ENCODE results near the gene TAS2R39. TPM values are rescaled to one million over a fixed set of nuclear protein-coding genes. Genes with fewer than 3 reads are reported as not detected.

The TAS2R39 gene
- not detected in 5 replicates for total RNA-seq (2022; extraction: Qiagen RNA extraction; ENCODE audit: low read depth)

GRCh38 chr7:143183024-143183423 is at the start of gene TAS2R39:
Gene TAS2R39 (plus strand): TSS chr7:143183419. CDS start chr7:143183419, 0 bp downstream.

DNA sequence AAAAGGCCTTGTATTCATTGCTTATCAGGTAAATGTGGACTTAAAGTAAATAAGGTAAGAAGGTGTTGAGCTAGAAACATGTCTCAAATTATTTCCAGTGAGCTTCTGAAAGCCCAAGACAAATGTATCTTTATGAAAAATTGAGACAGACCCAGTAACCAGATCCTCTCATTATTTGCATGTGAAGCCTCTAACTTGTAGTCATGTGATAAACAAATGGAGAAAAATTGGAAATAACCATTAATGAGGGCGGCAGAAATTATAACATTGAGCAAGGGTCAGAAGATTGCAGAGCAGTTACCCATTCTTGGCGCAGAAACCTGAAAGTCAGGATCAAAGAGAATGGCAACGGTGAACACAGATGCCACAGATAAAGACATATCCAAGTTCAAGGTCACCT is 38.5 kb downstream of the TAS2R39 start, which contains the start of gene TAS2R40:
Gene TAS2R40 (plus strand): TSS at position 301 of the 400 bp plus-strand sequence. CDS start 42 bp downstream, at position 343.

Other genes with a start within 250 kb of the TAS2R39 start
- gene TRPV5, start 249.7 kb upstream of the TAS2R39 start, total RNA-seq (2022; extraction: Qiagen RNA extraction; ENCODE audit: low read depth) = not detected in 5 replicates
- not detected in 5 replicates for gene LLCFC1, start 243.9 kb upstream of the TAS2R39 start, total RNA-seq (2022; extraction: Qiagen RNA extraction; ENCODE audit: low read depth)
- 0.05 TPM in 1 of 5 replicates, not detected in the others for gene KEL, start 221.1 kb upstream of the TAS2R39 start, total RNA-seq (2022; extraction: Qiagen RNA extraction; ENCODE audit: low read depth)
- not detected in 5 replicates for gene OR9A2, start 156.3 kb upstream of the TAS2R39 start, total RNA-seq (2022; extraction: Qiagen RNA extraction; ENCODE audit: low read depth)
- gene OR6V1, start 131.1 kb upstream of the TAS2R39 start, total RNA-seq (2022; extraction: Qiagen RNA extraction; ENCODE audit: low read depth) = not detected in 5 replicates
- 0.51 to 0.75 TPM (median 0.71 TPM) in 3 of 5 replicates, not detected in the others for gene PIP, start 51.3 kb upstream of the TAS2R39 start, total RNA-seq (2022; extraction: Qiagen RNA extraction; ENCODE audit: low read depth)
- gene TAS2R40, start 38.6 kb downstream of the TAS2R39 start, total RNA-seq (2022; extraction: Qiagen RNA extraction; ENCODE audit: low read depth) = not detected in 5 replicates
- 103 to 121 TPM (median 114 TPM) in 5 replicates for gene GSTK1, start 80.0 kb downstream of the TAS2R39 start, total RNA-seq (2022; extraction: Qiagen RNA extraction; ENCODE audit: low read depth)
- 0.48 to 1.5 TPM (median 1.0 TPM) in 5 replicates for gene TMEM139, start 101.5 kb downstream of the TAS2R39 start, total RNA-seq (2022; extraction: Qiagen RNA extraction; ENCODE audit: low read depth)
- gene CASP2, start 104.9 kb downstream of the TAS2R39 start, total RNA-seq (2022; extraction: Qiagen RNA extraction; ENCODE audit: low read depth) = 17.2 to 22.5 TPM (median 19.8 TPM) in 5 replicates
- gene CLCN1, start 132.7 kb downstream of the TAS2R39 start, total RNA-seq (2022; extraction: Qiagen RNA extraction; ENCODE audit: low read depth) = 0.06 to 0.08 TPM in 2 of 5 replicates, not detected in the others
- 0.20 to 0.62 TPM (median 0.46 TPM) in 5 replicates for gene FAM131B, start 179.3 kb downstream of the TAS2R39 start, total RNA-seq (2022; extraction: Qiagen RNA extraction; ENCODE audit: low read depth)
- gene ZYX, start 197.9 kb downstream of the TAS2R39 start, total RNA-seq (2022; extraction: Qiagen RNA extraction; ENCODE audit: low read depth) = 131 to 203 TPM (median 178 TPM) in 5 replicates
- 0.29 TPM in 1 of 5 replicates, not detected in the others for gene EPHA1, start 225.4 kb downstream of the TAS2R39 start, total RNA-seq (2022; extraction: Qiagen RNA extraction; ENCODE audit: low read depth)

Data from A549 treated with ZK216348 at 1 μM for 4 hours (cell line).